GM12878 (cell line): ENCODE results near the gene TMSB10. TPM values are rescaled to one million over a fixed set of nuclear protein-coding genes. Genes with fewer than 3 reads are reported as not detected.

Experiments used
- ATAC-seq: fragments of 200-7000 bp; cut with Tn5 transposase; 3 replicates; pipeline ENCODE4 v1.9.1; 2020; ENCODE audit warnings: mild to moderate bottlenecking, moderate library complexity
- BruUV-seq: library from RNA; stranded (reverse); fragments of 400-500 nt; replicated peaks from 2 replicates; lab custom pipeline; 2021; lab: Mats Ljungman, UMichigan
- CTCF ChIA-PET: fragments of 300-600 bp; sonication (Branson Sonifier 250); formaldehyde crosslinking; extraction: SDS; loops from one replicate; lab custom pipeline; 2021; ENCODE audit warnings: inconsistent platforms; lab: Yijun Ruan, JAX
- POLR2A ChIA-PET: fragments of 350-600 bp; formaldehyde crosslinking; extraction: SDS; loops from one replicate; lab custom pipeline; 2021; ENCODE audit warnings: inconsistent platforms; lab: Charles Lee
- RAD21 ChIA-PET: fragments of 300-600 bp; sonication (Branson Sonifier 250); formaldehyde crosslinking; loops from one replicate; lab custom pipeline; 2023; ENCODE audit warnings: antibody characterized with exemption; ENCODE audit not compliant: unreplicated experiment; lab: Charles Lee
- SMC1A ChIA-PET: fragments of 300-600 bp; sonication (Branson Sonifier 250); formaldehyde crosslinking; loops from one replicate; lab custom pipeline; 2023; ENCODE audit not compliant: unreplicated experiment, uncharacterized antibody; lab: Charles Lee
- DNase-seq: peaks from one replicate; pipeline ENCODE4 v3.0.0-alpha.2; 2011; ENCODE audit warnings: low read depth, low spot score
- FAIRE-seq: peaks from 3 replicates; lab custom pipeline; 2011; peaks lifted over from hg19 to GRCh38; lab: Jason Lieb, UNC
- H2AFZ ChIP-seq: 2 replicates; pipeline ENCODE4 v1.6.0; 2011; ENCODE audit warnings: low read depth, low read length, control low read depth; ENCODE audit not compliant: control insufficient read depth
- H3K27ac ChIP-seq: 2 replicates; pipeline ENCODE4 v1.5.1; 2011; ENCODE audit warnings: control low read depth; ENCODE audit not compliant: control insufficient read depth, insufficient read depth
- H3K27me3 ChIP-seq, 2 experiments: replicated peaks in 1 of 2; 2 replicates each; pipeline versions ENCODE4 v1.6.0 to v1.6.1; 2011; ENCODE audit warnings: low read length in 1 of 2; ENCODE audit not compliant: control insufficient read depth in 2 of 2, insufficient read depth in 2 of 2
- H3K36me3 ChIP-seq, 2 experiments: 2 replicates each; pipeline ENCODE4 v1.5.1; 2011; ENCODE audit warnings: low read length in 1 of 2; ENCODE audit not compliant: control insufficient read depth in 2 of 2, insufficient read depth in 2 of 2
- H3K4me1 ChIP-seq: 2 replicates; pipeline ENCODE4 v1.6.1; 2011; ENCODE audit warnings: mild to moderate bottlenecking, low read length, moderate library complexity, mixed read lengths; ENCODE audit not compliant: control insufficient read depth, insufficient read depth
- H3K4me2 ChIP-seq: 2 replicates; pipeline ENCODE4 v1.6.0; 2011; ENCODE audit warnings: control low read depth; ENCODE audit not compliant: control insufficient read depth, insufficient read depth
- H3K4me3 ChIP-seq: fragments of 200-600 bp; sonication (generic); 2 replicates; pipeline ENCODE4 v1.5.1; 2016
- H3K79me2 ChIP-seq: 2 replicates; pipeline ENCODE4 v1.6.0; 2011; ENCODE audit warnings: low read length; ENCODE audit not compliant: control insufficient read depth, insufficient read depth
- H3K9ac ChIP-seq: 2 replicates; pipeline ENCODE4 v1.8.0; 2011; ENCODE audit warnings: low read length, control low read depth, mixed read lengths; ENCODE audit not compliant: control insufficient read depth, insufficient read depth
- H3K9me3 ChIP-seq: replicated peaks from 3 replicates; pipeline ENCODE4 v1.5.1; 2011; ENCODE audit warnings: mild to moderate bottlenecking, low read length; ENCODE audit not compliant: control insufficient read depth, insufficient read depth
- H4K20me1 ChIP-seq: 2 replicates; pipeline ENCODE4 v1.6.0; 2011; ENCODE audit not compliant: control insufficient read depth, insufficient read depth
- EP300 ChIP-seq, 2 experiments: fragments of 150-350 bp in 1 of 2; IDR thresholded peaks; 2 replicates each; pipeline ENCODE4 v1.6.1; 2011 to 2012; ENCODE audit warnings: low read depth in 2 of 2, low read length in 2 of 2, borderline replicate concordance in 1 of 2, improper control_type of control experiment in 1 of 2, inconsistent platforms in 1 of 2; ENCODE audit not compliant: control insufficient read depth in 1 of 2
- NFIC ChIP-seq: IDR thresholded peaks from 2 replicates; pipeline ENCODE4 v1.6.1; 2012; ENCODE audit warnings: low read depth, mild to moderate bottlenecking, inconsistent platforms, low read length, moderate library complexity
- TAF1 ChIP-seq: IDR thresholded peaks from 2 replicates; pipeline ENCODE4 v1.6.1; 2011; ENCODE audit warnings: mild to moderate bottlenecking, low read depth, low read length, borderline replicate concordance
- WGBS: methylation state at CpG from one replicate; pipeline ENCODE4 v1.1.6; 2016; ENCODE audit warnings: low lambda C conversion rate; ENCODE audit not compliant: insufficient replicate concordance, insufficient coverage; ENCODE audit errors: missing lambda C conversion rate; 5-methylcytosine and 5-hydroxymethylcytosine counted together
- in situ Hi-C: fragments of 300-500 bp; cut with MboI; formaldehyde crosslinking; loops from 9 replicates; pipeline ENCODE4 v1.14.3; 2018; ENCODE audit warnings: mixed read lengths
- intact Hi-C: fragments of 100-400 bp; cut with micrococcal nuclease; formaldehyde crosslinking; loops from one replicate; pipeline ENCODE4 v1.14.2; 2022; ENCODE audit not compliant: unreplicated experiment
- polyA plus RNA-seq, 11 experiments: library from polyadenylated mRNA; depleted of rRNA in 4 of 11; unstranded in 6 of 11; stranded (reverse) in 5 of 11; fragments of >200 nt; fragmentation: Nextera tagmentation in 4 of 11; fragmentation: Illumina TruSeq in 1 of 11; extraction: Ambion mirVana in 4 of 11; extraction: Trizol in 1 of 11; gene quantifications; 1 replicate in 1 of 11; 2 replicates in 10 of 11; pipeline versions ENCODE4 v1.2.1 to v1.2.3, GENCODE V29; 2011 to 2016; ENCODE audit warnings: inconsistent platforms in 2 of 11, missing spikeins in 2 of 11, low read depth in 1 of 11
- total RNA-seq, 4 experiments: library from RNA; depleted of rRNA in 3 of 4; stranded (reverse); fragments of >200 nt in 3 of 4; fragmentation: Illumina TruSeq in 1 of 4; extraction: Trizol in 1 of 4; gene quantifications; 2 replicates each; pipeline versions ENCODE4 v1.2.1 to v1.2.3, GENCODE V29; 2013 to 2021
- TF ChIP-seq, protein P1 (sequence below): IDR thresholded peaks from 2 replicates; pipeline ENCODE4 v1.6.1; 2012; ENCODE audit warnings: low read depth, low read length, improper control_type of control experiment

The TMSB10 gene
- total and polyA plus RNA-seq, 10 of the 15 experiments (the other 5 are each of a cell fraction or from before 2014, with no cell fraction given), result 1,406 to 4,860 (median 3,381) TPM

DNA sequence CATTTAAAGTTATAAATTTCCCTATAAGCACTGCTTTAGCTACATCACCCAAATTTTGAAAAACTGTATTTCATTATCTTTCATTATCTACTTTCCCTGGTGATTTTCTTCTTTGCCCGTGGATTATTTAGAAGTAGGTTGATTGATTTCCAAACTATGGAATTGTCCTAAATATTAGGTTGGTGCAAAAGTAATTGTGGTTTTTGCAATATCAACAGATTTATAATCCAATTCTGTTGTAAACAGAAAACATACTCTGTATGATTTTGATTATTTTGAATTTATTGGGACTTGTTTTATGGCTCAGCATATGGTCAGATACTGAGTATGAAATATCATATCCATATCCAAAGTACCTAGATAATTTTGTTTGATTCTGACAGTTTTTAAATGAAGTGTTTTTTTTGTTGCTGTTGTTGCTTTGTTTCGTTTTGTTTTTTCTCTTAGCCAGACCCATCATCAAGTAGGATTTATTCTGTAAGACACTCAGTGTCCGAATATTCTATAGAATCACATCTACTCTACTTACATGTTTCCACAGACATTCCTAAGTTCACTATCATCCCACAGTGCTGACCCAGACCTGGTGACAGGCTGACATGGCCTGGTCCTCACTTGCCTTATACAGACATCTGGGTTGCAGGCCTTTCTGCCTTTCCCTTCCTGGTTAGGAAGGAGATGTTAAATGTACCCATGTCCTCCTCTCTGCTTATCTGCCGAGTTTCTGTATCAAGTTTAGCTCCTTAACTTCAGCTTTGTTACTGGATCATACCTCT lies 22.5 kb upstream of the TMSB10 start:
- FAIRE-seq (no peak), ATAC-seq (no peak), DNase-seq (no peak)
- H3K36me3 ChIP-seq, result no peaks in the 10 kb centered on the region
- no peak overlapping the region for H3K27ac ChIP-seq
- peaks cover 16% of the 10 kb centered on the region for H3K4me1 ChIP-seq
- in situ Hi-C loops (loop anchor here (10.0 kb wide), 1 partner anchor 402 kb away; no protein-coding TSS in a partner anchor), intact Hi-C loops (loop anchor here (1.0 to 5.0 kb wide), 3 partner anchors 41 to 388 kb away; no protein-coding TSS in a partner anchor)
- no peak overlapping the region for H3K4me3 ChIP-seq
- ChIA-PET POLR2A (interaction anchor here (0.6 to 3.1 kb wide), 5 partner anchors 10 to 78 kb away, joined by 4 to 11 read pairs (median 4); no protein-coding TSS in a partner anchor), RAD21 (interaction anchor here (0.8 to 7.6 kb wide), 12 partner anchors 11 to 423 kb away, joined by 3 to 74 read pairs (median 6); no protein-coding TSS in a partner anchor)
- H4K20me1 ChIP-seq, result no peaks in the 10 kb centered on the region
- H3K27me3 ChIP-seq, result peaks cover 0 to 9% of the 10 kb centered on the region in 2 experiments; a peak in 3 of 4 replicates
- H3K9ac ChIP-seq, result no peak overlapping the region
- WGBS, result 65% methylated on average over 4 of the region's 4 CpGs
- H3K79me2 ChIP-seq, result no peaks in the 10 kb centered on the region
- no peak overlapping the region for H2AFZ ChIP-seq
- 0 out of 2 replicates have a peak, but pooled peaks have one; percentile 3 for TF ChIP-seq NFIC
- no peak for TF ChIP-seq EP300 (IDR thresholded peaks at IDR 0.05; ENCODE audit: borderline replicate concordance in 1 of 2, control insufficient read depth in 1 of 2, low read depth in 2 of 2, low read length in 2 of 2)
- TF ChIP-seq TAF1, result no peak
- TF ChIP-seq, protein P1, sequence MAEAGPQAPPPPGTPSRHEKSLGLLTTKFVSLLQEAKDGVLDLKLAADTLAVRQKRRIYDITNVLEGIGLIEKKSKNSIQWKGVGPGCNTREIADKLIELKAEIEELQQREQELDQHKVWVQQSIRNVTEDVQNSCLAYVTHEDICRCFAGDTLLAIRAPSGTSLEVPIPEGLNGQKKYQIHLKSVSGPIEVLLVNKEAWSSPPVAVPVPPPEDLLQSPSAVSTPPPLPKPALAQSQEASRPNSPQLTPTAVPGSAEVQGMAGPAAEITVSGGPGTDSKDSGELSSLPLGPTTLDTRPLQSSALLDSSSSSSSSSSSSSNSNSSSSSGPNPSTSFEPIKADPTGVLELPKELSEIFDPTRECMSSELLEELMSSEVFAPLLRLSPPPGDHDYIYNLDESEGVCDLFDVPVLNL, result no peak
- TF ChIP-seq, all 136 proteins: peak for 1
- Histone ChIP-seq H3K4me2 (no peak overlapping the region), H3K9me3 (no peaks in the 10 kb centered on the region)
- CTCF ChIA-PET, result interaction anchor here (0.6 to 11.1 kb wide), 30 partner anchors 8 to 402 kb away, joined by 3 to 133 read pairs (median 4); partner anchors contain the start of gene TMSB10
- SMC1A ChIA-PET, result interaction anchor here (0.8 to 5.4 kb wide), 11 partner anchors 12 to 385 kb away, joined by 3 to 83 read pairs (median 5); no protein-coding TSS in a partner anchor
- BruUV-seq, result no TSS peak
